BE2C (cell line): ENCODE measurements around the gene CKS2.

Source experiments
- DNase-seq: peaks from one replicate; pipeline ENCODE4 v3.0.0-alpha.2; 2020
- H3K27me3 ChIP-seq: fragments of 250-450 bp; sonication (Bioruptor Pico); 2 replicates; pipeline ENCODE4 v1.5.1; 2020; ENCODE audit warnings: mild to moderate bottlenecking
- H3K36me3 ChIP-seq: fragments of 250-450 bp; sonication (Bioruptor Pico); 2 replicates; pipeline ENCODE4 v1.5.1; 2020; ENCODE audit warnings: mild to moderate bottlenecking
- H3K4me1 ChIP-seq: fragments of 250-450 bp; sonication (Bioruptor Pico); 2 replicates; pipeline ENCODE4 v1.5.1; 2020
- H3K4me3 ChIP-seq: 2 replicates; pipeline ENCODE4 v1.5.1; 2011; ENCODE audit warnings: low read depth, low read length
- H3K9me3 ChIP-seq: fragments of 250-450 bp; sonication (Bioruptor Pico); 2 replicates; pipeline ENCODE4 v1.5.1; 2020
- TF ChIP-seq, protein P1 (sequence below): IDR thresholded peaks from 2 replicates; pipeline ENCODE4 v1.5.1; 2012; ENCODE audit warnings: mild to moderate bottlenecking, low read depth, low read length

The CKS2 gene

DNA sequence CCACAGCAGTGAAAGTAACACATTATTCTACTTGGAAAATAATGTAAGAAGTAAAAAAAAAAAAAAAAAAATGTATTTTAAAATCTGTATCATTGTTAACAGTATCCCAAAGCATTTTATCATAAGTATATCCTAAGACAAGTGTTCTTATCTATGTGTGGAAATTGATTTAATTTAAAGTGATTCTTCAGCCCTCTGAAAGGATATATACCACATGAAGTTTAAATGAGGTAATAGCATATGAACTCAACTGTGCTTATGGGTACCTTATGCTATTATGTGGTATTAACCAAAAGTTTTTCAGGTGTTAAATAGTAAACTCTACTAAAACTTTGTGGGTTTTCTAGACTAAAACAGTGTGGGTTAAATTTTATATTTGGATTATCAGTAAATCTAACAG is 4.5 kb downstream of the CKS2 start:
- DNase-seq: no peak
- H3K9me3 ChIP-seq: no peaks in the 10 kb centered on the region
- peaks cover 50% of the 10 kb centered on the region for H3K36me3 ChIP-seq
- H3K4me3 ChIP-seq: no peak overlapping the region
- TF ChIP-seq, protein P1, sequence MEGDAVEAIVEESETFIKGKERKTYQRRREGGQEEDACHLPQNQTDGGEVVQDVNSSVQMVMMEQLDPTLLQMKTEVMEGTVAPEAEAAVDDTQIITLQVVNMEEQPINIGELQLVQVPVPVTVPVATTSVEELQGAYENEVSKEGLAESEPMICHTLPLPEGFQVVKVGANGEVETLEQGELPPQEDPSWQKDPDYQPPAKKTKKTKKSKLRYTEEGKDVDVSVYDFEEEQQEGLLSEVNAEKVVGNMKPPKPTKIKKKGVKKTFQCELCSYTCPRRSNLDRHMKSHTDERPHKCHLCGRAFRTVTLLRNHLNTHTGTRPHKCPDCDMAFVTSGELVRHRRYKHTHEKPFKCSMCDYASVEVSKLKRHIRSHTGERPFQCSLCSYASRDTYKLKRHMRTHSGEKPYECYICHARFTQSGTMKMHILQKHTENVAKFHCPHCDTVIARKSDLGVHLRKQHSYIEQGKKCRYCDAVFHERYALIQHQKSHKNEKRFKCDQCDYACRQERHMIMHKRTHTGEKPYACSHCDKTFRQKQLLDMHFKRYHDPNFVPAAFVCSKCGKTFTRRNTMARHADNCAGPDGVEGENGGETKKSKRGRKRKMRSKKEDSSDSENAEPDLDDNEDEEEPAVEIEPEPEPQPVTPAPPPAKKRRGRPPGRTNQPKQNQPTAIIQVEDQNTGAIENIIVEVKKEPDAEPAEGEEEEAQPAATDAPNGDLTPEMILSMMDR: no peak
- H3K4me1 ChIP-seq: no peaks in the 10 kb centered on the region
- H3K27me3 ChIP-seq: no peaks in the 10 kb centered on the region

- no peaks in the 10 kb centered on the region for H3K9me3 ChIP-seq
- H3K27me3 ChIP-seq: no peaks in the 10 kb centered on the region
- no peak overlapping the region for H3K4me3 ChIP-seq
- no peak for DNase-seq
- TF ChIP-seq, protein P1: no peak
- peaks cover 42% of the 10 kb centered on the region for H3K36me3 ChIP-seq
- no peaks in the 10 kb centered on the region for H3K4me1 ChIP-seq
Observed at GRCh38 chr9:89317282-89317681, 6.3 kb downstream of the CKS2 start.

GRCh38 chr9:89318123-89319014 is 7.4 kb downstream of the CKS2 start, which contains the start of gene SECISBP2:
Gene SECISBP2 (plus strand): TSS chr9:89318500. CDS start chr9:89318577, 77 bp downstream.
- no peaks in the 10 kb centered on the region for H3K27me3 ChIP-seq
- no peaks in the 10 kb centered on the region for H3K9me3 ChIP-seq
- H3K4me1 ChIP-seq: peaks cover 2% of the 10 kb centered on the region; the same call in 1 of the 2 replicates
- TF ChIP-seq, protein P1: peak; percentile 80; the same call in 1 of the 2 replicates
- peak within 1 kb of the TSS; percentile 81 for H3K4me3 ChIP-seq
- peak; percentile 97 for DNase-seq
- peaks cover 38% of the 10 kb centered on the region for H3K36me3 ChIP-seq

DNA sequence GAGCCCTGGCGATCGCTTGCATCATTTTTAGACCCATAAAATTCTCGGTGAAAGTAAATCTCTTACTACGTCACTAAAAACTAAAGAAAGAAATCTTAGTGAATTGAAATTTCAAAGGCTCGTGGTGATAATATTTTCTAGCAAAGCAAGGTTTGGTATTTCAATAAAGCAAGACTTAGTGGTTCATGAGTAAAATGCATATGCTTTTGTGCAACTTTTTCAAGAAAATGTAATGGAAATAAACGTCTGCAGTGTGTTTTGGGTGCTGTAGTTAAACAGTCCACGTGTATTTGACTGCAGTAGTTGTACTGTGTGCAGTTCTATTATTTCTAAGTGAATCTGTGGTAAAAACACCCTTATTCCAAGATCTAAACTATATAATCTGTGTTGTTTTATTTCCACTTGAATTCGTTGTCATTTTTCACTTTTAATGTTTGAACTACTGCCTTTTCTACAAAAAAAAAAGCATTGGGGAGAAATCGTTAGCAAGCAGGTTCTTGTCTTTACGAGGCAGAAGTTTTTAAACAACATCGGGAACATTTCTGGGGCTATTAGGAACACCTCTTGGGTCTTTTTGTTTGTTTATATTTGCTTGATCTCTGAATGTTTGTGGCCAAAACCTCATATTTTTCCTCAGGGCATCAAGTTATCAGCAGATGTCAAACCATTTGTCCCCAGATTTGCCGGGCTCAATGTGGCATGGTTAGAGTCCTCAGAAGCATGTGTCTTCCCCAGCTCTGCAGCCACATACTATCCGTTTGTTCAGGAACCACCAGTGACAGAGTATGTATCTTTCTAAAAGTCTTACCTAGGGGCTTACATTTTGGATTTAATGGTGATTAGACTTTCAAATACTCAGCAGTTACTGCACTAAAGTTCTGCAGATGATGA is 8.3 kb downstream of the CKS2 start:
- H3K36me3 ChIP-seq: peaks cover 37% of the 10 kb centered on the region
- peak overlapping the region; percentile 81 for H3K4me3 ChIP-seq
- TF ChIP-seq, protein P1: no peak; the same call in 1 of the 2 replicates
- no peaks in the 10 kb centered on the region for H3K9me3 ChIP-seq
- no peak for DNase-seq
- H3K27me3 ChIP-seq: no peaks in the 10 kb centered on the region
- peaks cover 4% of the 10 kb centered on the region; the same call in 1 of the 2 replicates for H3K4me1 ChIP-seq

DNA sequence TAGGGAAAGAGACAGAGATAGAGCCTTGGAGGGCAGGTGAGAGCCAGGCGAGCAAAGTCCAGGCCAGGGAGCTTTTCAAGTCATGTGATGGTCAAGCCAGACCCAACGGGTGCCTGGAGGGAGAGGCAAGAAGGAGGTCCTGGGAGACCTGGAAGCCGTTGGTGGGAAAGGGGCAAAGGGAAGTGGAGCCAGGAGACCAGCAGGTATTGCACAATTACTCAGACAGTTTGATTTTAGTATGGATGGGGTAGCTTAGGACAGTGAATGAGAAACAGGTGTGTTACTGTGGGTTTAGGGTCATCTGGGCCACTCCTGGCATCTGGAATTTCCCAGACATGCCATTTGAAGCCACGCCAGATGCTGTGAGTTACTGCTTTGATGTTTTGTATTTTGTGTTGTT is 12.4 kb downstream of the CKS2 start:
- TF ChIP-seq, protein P1: no peak
- H3K27me3 ChIP-seq: no peaks in the 10 kb centered on the region
- no peak overlapping the region for H3K4me3 ChIP-seq
- H3K9me3 ChIP-seq: no peaks in the 10 kb centered on the region
- H3K36me3 ChIP-seq: peaks cover 19% of the 10 kb centered on the region
- H3K4me1 ChIP-seq: peaks cover 4% of the 10 kb centered on the region; the same call in 1 of the 2 replicates
- DNase-seq: no peak
